ENCODE data around the gene TSTD1. TPM values are rescaled to one million over a fixed set of nuclear protein-coding genes. Genes with fewer than 3 reads are reported as not detected.

The TSTD1 gene
- total RNA-seq, 1 experiment from 2014 or later = 74.5 TPM

Other genes starting within 250 kb of the TSTD1 start
- 0.18 TPM in 1 of 3 replicates, not detected in the others for gene LY9, start 242.8 kb downstream of the TSTD1 start, total RNA-seq (2021)
- gene CD244, start 176.1 kb downstream of the TSTD1 start, total RNA-seq (2021) = not detected in 3 replicates
- not detected in 3 replicates for gene ITLN1, start 153.8 kb downstream of the TSTD1 start, total RNA-seq (2021)
- 5.9 to 7.8 TPM (median 7.0 TPM) in 3 replicates for gene ITLN2, start 84.2 kb downstream of the TSTD1 start, total RNA-seq (2021)
- gene F11R, start 17.8 kb downstream of the TSTD1 start, total RNA-seq (2021) = 202 to 213 TPM (median 203 TPM) in 3 replicates
- 55.9 to 65.6 TPM (median 57.8 TPM) in 3 replicates for gene USF1, start 7.0 kb upstream of the TSTD1 start, total RNA-seq (2021)
- gene ARHGAP30, start 30.9 kb upstream of the TSTD1 start, total RNA-seq (2021) = 0.39 to 0.92 TPM (median 0.52 TPM) in 3 replicates
- 0.46 to 1.7 TPM (median 0.48 TPM) in 3 replicates for gene NECTIN4, start 50.6 kb upstream of the TSTD1 start, total RNA-seq (2021)
- gene KLHDC9, start 59.4 kb upstream of the TSTD1 start, total RNA-seq (2021) = 5.8 to 8.7 TPM (median 8.7 TPM) in 3 replicates
- gene PFDN2, start 79.1 kb upstream of the TSTD1 start, total RNA-seq (2021) = 91.0 to 95.4 TPM (median 92.6 TPM) in 3 replicates
- gene NIT1, start 79.1 kb upstream of the TSTD1 start, total RNA-seq (2021) = 44.4 to 47.2 TPM (median 46.5 TPM) in 3 replicates
- 39.2 to 43.3 TPM (median 40.0 TPM) in 3 replicates for gene DEDD, start 93.7 kb upstream of the TSTD1 start, total RNA-seq (2021)
- gene UFC1, start 115.0 kb upstream of the TSTD1 start, total RNA-seq (2021) = 56.2 to 61.2 TPM (median 60.7 TPM) in 3 replicates
- 30.7 to 31.1 TPM (median 30.8 TPM) in 3 replicates for gene USP21, start 120.5 kb upstream of the TSTD1 start, total RNA-seq (2021)
- 39.8 to 44.8 TPM (median 43.4 TPM) in 3 replicates for gene PPOX, start 127.5 kb upstream of the TSTD1 start, total RNA-seq (2021)
- gene B4GALT3, start 138.5 kb upstream of the TSTD1 start, total RNA-seq (2021) = 40.1 to 44.8 TPM (median 40.7 TPM) in 3 replicates
- gene ADAMTS4, start 160.1 kb upstream of the TSTD1 start, total RNA-seq (2021) = 9.1 to 11.2 TPM (median 10.0 TPM) in 3 replicates
- 105 to 108 TPM (median 105 TPM) in 3 replicates for gene NDUFS2, start 163.4 kb upstream of the TSTD1 start, total RNA-seq (2021)
- gene FCER1G, start 176.3 kb upstream of the TSTD1 start, total RNA-seq (2021) = 0.48 to 1.0 TPM (median 0.85 TPM) in 3 replicates
- 1.9 to 2.5 TPM (median 2.2 TPM) in 3 replicates for gene APOA2, start 184.7 kb upstream of the TSTD1 start, total RNA-seq (2021)
- gene TOMM40L, start 187.1 kb upstream of the TSTD1 start, total RNA-seq (2021) = 13.0 to 16.9 TPM (median 15.1 TPM) in 3 replicates
- gene NR1I3, start 199.2 kb upstream of the TSTD1 start, total RNA-seq (2021) = 0.16 TPM in 1 of 3 replicates, not detected in the others
- gene PCP4L1, start 219.8 kb upstream of the TSTD1 start, total RNA-seq (2021) = 0.92 to 1.2 TPM (median 1.1 TPM) in 3 replicates

Measured in WTC11 (cell line).